GM19025 (cell line): ENCODE measurements around the gene RIN2.
"Not testable (repeated sequence)": the region's sequence is repeated elsewhere in the genome, so short reads cannot be mapped to it uniquely, and the experiment has no call there.

Experiments
- ATAC-seq: cut with Tn5 transposase; IDR thresholded peaks from one replicate; pipeline ENCODE4 v1.9.1; 2021; ENCODE audit warnings: mild to moderate bottlenecking, low read depth, moderate library complexity; ENCODE audit not compliant: unreplicated experiment

Gene RIN2

DNA sequence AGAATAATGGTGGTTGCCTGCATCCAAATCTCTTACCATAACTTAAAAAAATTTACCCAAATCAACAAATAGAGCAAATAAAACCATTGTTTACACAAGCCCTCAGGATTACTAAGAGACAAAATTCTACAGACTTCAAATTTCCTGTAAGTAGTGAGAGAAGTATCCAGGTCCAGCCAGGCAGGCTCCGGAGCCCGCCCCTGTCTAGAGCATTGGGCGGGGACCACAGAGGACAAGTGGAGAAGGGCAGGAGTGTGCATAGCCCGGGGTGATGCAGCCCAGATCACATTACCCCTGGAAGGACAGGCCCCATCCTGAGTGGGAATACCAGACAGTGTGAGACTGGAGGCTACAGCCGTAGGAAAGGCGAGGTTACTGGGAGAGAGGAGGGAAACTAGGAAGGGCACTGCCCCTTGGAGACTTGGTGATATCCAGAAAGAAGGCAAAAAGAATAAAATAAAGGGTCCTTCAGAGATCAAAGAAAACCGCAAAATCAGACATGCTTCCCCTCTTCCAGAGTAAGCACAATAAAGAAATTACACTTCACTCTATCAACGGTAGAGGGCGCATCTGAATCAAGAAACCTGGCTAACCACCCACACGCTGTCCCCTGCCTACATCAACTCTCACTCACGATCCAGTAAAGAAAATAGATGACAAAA lies 26.6 kb downstream of the RIN2 start:
- no peak for ATAC-seq

DNA sequence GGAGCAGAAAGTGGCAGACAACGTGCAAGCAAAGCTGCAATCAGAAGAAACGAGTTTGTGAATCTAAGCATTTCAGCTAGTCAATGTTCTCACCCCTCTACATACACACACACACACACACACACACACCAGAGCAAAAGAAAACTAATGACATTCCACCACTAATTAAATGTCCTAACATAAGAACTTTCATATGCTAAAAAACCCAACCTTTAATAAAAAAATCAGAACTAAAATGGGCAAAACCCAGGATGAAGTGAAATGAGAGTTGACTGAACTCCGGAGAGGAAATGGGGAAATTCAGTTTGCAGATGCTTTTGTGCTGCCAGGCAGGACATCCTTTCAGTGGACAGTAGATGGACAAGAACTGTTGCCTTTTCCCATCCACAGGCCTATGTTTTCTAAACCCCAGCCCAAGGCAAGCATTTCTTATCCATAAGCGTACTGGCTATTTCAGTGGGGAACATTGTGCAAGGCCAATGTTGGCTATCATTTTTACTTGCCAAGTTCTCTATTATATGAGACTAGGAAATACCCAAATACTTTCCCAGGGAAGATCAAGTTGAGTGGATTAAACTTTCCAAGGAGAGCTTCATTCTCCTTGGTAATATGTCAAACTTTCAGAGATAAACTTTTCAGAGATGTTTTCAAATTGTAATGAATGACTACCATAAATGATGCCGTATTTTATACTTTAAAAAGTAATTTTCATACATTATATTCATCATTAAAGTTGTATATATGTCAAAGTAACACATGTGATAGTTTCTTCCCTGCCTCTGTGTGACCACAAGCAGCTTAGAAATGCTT lies 27.3 kb downstream of the RIN2 start:
- ATAC-seq = no peak

DNA sequence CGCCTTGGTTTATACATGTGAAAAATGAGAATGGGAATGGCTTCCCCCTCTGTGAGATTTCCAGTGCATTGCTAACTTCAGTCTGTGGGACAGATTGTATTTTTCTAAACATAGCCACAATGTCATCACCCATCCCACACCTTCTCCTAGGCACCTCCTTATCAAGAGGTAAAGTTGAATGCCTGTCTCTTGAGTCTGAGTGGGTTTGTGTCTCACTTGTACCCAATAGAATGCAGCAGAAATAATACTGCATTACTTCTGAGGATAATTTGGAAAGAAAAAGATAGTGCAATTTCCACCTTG lies 27.9 kb downstream of the RIN2 start:
- no peak for ATAC-seq

DNA sequence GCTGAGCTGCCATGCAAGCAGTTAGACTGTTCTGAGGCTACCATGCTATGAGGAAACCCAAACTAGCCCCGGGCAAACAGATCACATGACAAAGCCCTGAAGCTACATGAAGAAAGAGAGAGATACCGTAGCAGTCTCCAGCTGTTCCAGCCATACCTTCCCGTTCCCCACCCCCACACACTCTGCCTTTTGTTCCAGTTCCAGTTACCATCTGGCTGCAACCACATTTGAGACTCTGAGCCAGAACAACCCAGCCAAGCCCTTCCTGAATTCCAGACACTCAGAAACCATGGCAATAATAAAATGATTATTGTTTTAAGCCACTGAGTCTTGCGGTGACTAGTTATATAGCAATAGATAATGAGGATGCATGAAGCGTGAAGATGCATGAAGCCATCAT lies 28.3 kb downstream of the RIN2 start:
- no peak for ATAC-seq

DNA sequence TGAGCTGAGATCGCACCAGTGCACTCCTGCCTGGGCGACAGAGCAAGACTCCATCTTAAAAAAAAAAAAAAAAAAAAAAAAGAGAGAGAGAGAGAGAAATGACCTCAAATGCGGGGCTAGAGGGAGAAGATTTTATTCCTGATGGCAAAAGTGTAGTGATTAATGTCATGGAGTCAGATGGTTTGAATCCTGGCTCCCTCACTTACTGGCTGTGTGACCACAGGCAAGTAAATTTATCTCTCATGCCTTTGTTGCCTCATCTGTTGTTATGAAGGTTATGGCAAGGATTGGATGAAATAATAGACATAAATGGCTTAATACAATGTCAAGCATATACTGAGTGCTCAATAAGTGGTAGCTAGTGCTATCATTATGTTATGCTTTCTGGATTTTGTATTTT lies 29.3 kb downstream of the RIN2 start:
- no peak for ATAC-seq

DNA sequence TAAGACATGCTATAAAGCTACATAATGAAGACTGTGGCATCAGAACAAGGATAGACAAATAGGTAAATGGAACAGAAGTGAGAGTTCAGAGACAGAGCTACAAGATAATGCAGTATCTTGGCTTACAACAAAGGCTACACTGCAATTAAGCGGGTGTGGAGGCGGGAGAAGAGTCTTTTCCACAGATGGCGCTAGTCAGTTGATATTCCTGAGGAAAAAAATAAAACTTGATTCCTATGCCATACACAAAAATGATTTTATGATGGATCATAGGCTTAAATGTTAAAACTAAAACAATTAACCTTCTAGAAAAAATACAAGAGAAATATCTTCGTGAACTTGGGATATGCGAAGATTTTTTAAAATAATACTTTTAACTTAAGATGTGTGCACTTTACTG lies 31.0 kb downstream of the RIN2 start:
- ATAC-seq = no peak

DNA sequence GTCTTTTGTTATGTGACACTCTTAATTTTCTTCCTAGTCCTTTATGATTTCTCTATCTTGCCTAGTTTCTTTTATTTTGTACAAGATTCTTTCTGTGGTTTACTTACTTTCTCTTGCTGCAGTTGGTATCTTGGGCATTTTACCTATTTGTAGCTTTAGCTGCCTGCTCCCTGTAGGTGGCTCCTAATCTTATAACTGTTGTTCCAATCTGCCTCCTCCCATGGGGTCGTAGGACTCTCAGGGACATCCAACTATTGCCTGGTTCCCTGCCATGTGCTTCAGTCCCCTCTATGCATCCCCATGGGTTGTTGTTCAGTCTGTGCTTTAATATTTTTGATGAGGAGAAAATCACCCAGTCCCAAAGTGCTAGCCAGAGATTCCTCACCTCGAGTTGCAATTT lies 31.4 kb downstream of the RIN2 start:
- ATAC-seq = no peak

DNA sequence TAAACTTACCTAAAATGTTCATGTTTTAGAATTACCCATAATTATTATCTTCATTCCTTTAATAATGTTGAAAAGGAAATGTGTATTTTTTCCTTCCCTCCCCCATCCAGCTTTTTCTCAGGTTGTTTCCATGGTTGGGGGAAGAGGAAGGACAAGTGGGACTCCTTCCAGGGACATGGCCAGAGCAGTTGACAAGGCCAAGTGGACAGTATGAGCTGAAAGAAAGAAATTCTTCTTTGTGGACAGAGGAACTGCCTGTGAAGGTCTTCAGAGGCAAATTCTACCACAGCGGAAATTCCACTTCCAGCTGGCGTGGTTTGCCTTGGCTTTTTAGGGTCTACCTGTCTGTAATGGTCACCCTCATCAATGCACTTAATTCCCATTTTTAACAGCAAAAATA lies 33.8 kb downstream of the RIN2 start:
- no peak for ATAC-seq

DNA sequence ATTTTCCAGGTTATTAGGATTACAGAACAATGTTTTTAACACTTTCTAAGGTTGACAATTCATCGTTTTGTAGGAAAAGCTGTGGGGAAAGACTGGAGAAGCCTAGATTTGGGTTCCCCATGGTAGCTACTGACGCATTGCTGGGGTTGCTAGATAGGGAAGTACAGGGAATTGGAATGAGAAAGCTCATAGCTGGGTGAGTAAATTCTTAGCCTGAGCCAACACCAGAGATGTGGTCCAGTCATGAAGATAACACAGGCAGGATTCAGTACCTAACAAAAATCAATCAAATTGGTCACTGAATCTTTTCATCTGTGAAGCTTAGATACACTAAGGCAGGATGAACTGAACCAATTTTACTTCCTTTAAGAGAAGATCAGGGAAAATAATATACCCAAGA lies 35.7 kb downstream of the RIN2 start:
- no peak for ATAC-seq

DNA sequence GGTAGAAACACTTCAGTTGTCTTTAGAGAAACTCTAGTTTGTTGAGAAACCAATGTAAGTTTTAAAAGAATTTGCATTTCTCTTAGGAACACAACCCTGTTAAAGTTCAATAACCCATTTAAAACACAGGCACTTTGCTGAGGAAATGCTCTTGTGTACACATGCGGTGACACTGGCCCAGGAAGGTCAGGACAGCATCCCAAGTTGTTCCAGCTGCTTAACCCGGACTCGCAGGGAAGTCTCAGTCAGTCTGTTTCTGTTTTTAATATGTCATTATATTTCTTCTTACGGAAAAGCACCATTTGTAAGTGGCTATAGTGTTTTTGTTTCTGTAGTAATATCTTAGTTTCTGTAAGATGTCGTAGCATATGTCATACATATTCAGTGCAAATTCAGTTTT lies 36.9 kb downstream of the RIN2 start:
- ATAC-seq = no peak

DNA sequence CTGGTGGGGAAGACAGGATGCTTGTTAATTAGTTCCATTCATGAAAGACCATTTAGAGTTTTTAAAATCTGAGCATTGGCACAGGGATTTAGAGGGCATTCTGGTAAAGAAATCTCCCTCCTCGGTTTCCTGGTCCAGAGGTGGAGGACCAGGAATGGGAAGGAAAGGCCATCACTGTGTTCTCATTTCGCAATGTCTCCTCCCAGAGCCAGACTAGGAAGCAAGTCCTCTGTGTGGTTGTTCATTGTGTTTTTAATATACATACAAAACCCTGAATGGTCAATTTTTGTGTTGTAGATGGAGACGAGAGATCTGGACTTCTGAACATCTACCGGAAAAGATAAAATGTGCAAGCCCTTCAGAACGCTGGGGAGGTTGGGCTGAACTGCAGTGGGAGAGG lies 41.3 kb downstream of the RIN2 start:
- no peak for ATAC-seq

DNA sequence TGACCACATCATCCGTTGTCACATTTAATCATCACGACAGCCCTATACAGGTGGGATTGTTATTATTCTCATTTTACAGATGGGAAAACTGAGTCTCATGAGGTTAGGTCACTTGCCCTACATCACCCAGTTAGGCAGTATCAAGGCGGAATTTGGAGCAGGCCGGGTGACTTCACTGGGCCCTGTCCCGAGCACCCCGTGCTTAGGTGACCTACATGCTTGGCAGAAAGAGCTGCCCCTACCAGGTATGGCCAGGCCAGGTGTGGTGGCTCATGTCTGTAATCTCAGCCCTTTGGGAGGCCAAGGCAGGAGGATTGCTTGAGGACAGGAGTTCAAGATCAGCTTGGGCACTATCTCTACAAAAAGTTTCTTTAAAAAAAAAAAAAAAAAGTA lies 44.0 kb downstream of the RIN2 start:
- ATAC-seq = no peak

DNA sequence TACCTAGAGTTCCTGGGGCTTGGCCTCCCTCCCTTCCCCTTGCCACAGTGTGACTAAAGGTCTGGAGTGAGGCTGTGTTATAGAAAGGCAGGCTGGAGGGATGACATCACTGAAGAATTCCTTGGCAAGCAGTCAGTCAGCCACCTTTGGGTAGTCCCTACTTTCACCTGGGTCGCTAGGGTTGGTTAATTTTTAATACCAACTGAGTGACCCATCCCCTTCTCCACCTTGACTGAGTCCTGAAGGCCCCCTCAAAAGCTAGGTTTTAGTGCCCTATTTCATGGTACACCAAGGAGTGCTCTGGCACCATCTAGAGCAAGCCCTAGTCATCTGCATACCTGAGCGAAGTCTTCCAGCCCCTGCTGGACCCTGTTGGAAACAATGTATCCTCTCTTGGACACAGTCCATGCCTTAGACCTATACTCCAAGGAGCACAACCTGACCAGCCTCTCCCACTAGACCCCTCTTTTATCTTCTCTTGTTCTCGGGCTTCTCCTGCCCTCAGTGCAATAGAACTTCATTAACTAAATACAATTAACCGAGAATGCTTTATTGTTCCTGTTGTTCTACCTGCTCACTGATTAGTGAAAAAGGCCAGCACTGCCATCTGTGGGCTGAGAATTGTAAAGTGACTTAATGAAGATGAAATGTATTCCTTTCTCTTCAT lies 44.6 kb downstream of the RIN2 start:
- ATAC-seq = no peak

DNA sequence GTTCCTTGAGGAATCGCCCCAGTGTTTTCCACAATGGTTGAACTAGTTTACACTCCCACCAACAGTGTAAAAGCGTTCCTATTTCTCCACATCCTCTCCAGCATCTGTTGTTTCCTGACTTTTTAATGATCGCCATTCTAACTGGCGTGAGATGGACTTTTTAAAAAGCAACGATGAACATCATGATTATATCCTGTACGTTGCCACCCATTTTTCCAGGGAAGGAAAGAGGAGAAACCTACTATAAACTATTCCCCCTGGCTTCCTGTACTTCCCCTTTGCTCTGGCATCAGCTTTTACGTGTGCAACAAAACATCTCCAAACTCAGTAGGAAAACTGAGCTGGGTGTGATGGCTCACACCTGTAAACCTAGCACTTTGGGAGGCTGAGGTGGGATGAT lies 48.2 kb downstream of the RIN2 start:
- not testable (repeated sequence) for ATAC-seq

DNA sequence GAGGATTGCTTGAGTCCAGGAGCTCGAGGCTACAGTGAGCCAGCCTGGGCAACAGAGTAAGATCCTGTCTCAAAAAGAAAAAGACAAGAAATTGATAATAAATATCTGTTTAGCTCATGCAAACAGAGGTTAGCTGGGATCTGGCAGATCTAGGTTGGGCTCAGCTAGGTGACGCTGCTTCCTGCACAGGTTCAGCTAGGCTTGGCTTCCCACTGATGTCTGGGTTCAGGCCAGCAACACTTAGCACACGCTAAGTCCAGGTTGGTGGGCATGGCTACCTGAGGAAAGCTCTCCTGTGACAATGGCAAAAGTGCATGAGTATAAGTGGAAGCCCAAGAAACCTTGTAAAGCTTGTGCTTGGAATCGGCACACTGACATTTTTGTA lies 48.7 kb downstream of the RIN2 start:
- no peak for ATAC-seq

DNA sequence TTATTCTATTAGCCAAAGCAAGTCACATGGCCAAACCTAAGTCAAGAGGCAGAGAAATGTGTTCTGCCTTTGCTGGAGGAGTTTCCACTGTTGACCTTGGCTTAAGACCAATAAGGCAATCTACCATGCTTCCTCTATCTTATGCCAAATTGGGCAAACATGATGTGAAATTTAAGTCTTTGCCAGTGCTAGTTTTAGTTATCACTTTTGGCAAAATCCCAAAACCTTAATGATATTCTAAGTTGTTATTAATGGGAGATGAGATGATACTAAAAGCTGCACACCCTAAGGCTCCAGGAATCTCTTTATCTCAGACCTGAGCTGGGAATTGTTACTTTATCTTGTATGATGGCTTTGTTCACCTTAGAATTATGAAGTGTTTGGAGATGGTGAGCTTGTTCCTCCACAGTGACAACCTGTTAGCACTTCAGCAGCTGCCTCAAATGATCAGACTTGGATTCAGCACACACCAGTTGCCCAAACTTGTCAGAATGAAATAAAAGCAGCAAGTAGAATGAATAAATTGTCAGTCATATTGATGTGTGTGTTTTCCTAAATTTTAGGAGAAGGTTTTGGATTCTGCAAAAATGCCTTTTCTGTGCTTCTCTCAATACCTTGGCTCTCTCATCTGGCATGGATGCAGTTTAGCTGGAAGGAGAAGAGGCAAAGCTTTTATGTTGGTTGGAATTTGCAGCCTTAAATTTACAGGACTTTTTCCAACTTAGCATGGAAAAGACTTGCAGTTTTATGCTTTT lies 49.3 kb downstream of the RIN2 start:
- no peak for ATAC-seq
